GM19099 (cell line): ENCODE results near the gene IQUB.

ENCODE experiments used
- POLR2A ChIP-seq: IDR thresholded peaks from 3 replicates; pipeline ENCODE4 v1.6.1; 2011; ENCODE audit warnings: low read depth; ENCODE audit not compliant: insufficient read length; ENCODE audit errors: extremely low read depth

Gene IQUB

GRCh38 chr7:123460616-123461015 lies 73.8 kb downstream of the IQUB start:
- TF ChIP-seq POLR2A, result no peak

GRCh38 chr7:123455965-123456470 lies 78.4 kb downstream of the IQUB start:
- no peak for TF ChIP-seq POLR2A

- TF ChIP-seq POLR2A, result no peak
Observed at GRCh38 chr7:123440101-123440548, 94.3 kb downstream of the IQUB start.

- TF ChIP-seq POLR2A, result no peak
Observed at GRCh38 chr7:123439191-123439590, 95.2 kb downstream of the IQUB start.

GRCh38 chr7:123437447-123437995 lies 96.9 kb downstream of the IQUB start:
- no peak for TF ChIP-seq POLR2A

- TF ChIP-seq POLR2A, result no peak
Observed at GRCh38 chr7:123435080-123435700, 99.2 kb downstream of the IQUB start.

- TF ChIP-seq POLR2A, result no peak
Observed at GRCh38 chr7:123433665-123434064, 100.7 kb downstream of the IQUB start.

- TF ChIP-seq POLR2A, result no peak
Observed at GRCh38 chr7:123432601-123433000, 101.8 kb downstream of the IQUB start.

GRCh38 chr7:123431075-123431614 lies 103.2 kb downstream of the IQUB start:
- no peak for TF ChIP-seq POLR2A

- no peak for TF ChIP-seq POLR2A
Observed at GRCh38 chr7:123425246-123425645, 109.1 kb downstream of the IQUB start.

- TF ChIP-seq POLR2A, result no peak
Observed at GRCh38 chr7:123424463-123424862, 109.9 kb downstream of the IQUB start.

- TF ChIP-seq POLR2A, result no peak
Observed at GRCh38 chr7:123423622-123424021, 110.8 kb downstream of the IQUB start.

GRCh38 chr7:123417580-123417979 lies 116.8 kb downstream of the IQUB start:
- TF ChIP-seq POLR2A, result no peak

- TF ChIP-seq POLR2A, result no peak
Observed at GRCh38 chr7:123415625-123416024, 118.8 kb downstream of the IQUB start.

- TF ChIP-seq POLR2A, result no peak
Observed at GRCh38 chr7:123410273-123410904, 124.0 kb downstream of the IQUB start.
